Measurements from ENCODE around the gene VARS2. TPM values are rescaled to one million over a fixed set of nuclear protein-coding genes. Genes with fewer than 3 reads are reported as not detected.

The VARS2 gene
- total and polyA plus RNA-seq, 9 of the 15 experiments (the other 6 are each of a cell fraction or from before 2014, with no cell fraction given): 1.6 to 53.6 (median 29.9) TPM

DNA sequence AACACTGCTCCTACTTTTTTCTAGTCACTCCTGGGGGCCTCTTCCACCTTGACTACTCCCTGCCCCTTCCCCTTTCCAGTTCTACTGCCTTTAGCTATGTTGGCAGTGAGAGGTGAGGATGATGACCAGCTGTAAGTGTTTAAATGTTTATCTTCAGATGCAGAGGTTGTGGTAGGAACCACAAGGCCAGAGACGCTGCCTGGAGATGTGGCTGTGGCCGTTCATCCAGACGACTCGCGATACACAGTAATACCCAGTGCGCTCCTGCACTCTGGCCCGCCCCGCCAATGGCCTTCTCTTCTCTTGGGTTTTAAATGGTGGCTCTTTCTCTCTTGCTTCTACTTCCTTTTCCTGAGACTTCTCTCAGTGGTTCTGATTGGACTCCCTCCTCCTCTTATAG is 4.6 kb downstream of the VARS2 start (continued):
- TF ChIP-seq, protein P1, sequence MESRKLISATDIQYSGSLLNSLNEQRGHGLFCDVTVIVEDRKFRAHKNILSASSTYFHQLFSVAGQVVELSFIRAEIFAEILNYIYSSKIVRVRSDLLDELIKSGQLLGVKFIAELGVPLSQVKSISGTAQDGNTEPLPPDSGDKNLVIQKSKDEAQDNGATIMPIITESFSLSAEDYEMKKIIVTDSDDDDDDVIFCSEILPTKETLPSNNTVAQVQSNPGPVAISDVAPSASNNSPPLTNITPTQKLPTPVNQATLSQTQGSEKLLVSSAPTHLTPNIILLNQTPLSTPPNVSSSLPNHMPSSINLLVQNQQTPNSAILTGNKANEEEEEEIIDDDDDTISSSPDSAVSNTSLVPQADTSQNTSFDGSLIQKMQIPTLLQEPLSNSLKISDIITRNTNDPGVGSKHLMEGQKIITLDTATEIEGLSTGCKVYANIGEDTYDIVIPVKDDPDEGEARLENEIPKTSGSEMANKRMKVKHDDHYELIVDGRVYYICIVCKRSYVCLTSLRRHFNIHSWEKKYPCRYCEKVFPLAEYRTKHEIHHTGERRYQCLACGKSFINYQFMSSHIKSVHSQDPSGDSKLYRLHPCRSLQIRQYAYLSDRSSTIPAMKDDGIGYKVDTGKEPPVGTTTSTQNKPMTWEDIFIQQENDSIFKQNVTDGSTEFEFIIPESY (CRISPR knock-in tag; IDR thresholded peaks at IDR 0.05): peak; percentile 91
- TF ChIP-seq RBM25 (IDR thresholded peaks at IDR 0.05; ENCODE audit: low read depth, low read length, severe bottlenecking) (no peak), MAFK (IDR thresholded peaks at IDR 0.05; ENCODE audit: low read length) (no peak), BMI1 (IDR thresholded peaks at IDR 0.05; ENCODE audit: low read length) (no peak), HLTF (IDR thresholded peaks at IDR 0.05) (no peak), TEAD4 (IDR thresholded peaks at IDR 0.05; ENCODE audit: low read length) (peak; percentile 37; the same call in 1 of the 2 replicates), TEAD4 (CRISPR knock-in tag; IDR thresholded peaks at IDR 0.05; ENCODE audit: borderline replicate concordance) (no peak), MED1 (CRISPR knock-in tag; IDR thresholded peaks at IDR 0.05; ENCODE audit: borderline replicate concordance) (no peak), BHLHE40 (IDR thresholded peaks at IDR 0.05; ENCODE audit: low read length) (no peak), ZNF274 (IDR thresholded peaks at IDR 0.05; ENCODE audit: borderline replicate concordance, low read depth, low read length) (no peak), HSF4 (CRISPR knock-in tag; IDR thresholded peaks at IDR 0.05; ENCODE audit: borderline replicate concordance) (no peak), RBM14 (IDR thresholded peaks at IDR 0.05; ENCODE audit: borderline replicate concordance, insufficient read depth, low read depth, low read length) (no peak), ZBTB1 (CRISPR knock-in tag; IDR thresholded peaks at IDR 0.05; ENCODE audit: borderline replicate concordance, low read depth) (no peak), RNF2 (IDR thresholded peaks at IDR 0.05) (no peak), KLF1 (tag; IDR thresholded peaks at IDR 0.05) (no peak), NCOA6 (IDR thresholded peaks at IDR 0.05) (no peak), RBFOX2 (IDR thresholded peaks at IDR 0.05; ENCODE audit: low read depth, low read length) (no peak)
- TF ChIP-seq, protein P2, sequence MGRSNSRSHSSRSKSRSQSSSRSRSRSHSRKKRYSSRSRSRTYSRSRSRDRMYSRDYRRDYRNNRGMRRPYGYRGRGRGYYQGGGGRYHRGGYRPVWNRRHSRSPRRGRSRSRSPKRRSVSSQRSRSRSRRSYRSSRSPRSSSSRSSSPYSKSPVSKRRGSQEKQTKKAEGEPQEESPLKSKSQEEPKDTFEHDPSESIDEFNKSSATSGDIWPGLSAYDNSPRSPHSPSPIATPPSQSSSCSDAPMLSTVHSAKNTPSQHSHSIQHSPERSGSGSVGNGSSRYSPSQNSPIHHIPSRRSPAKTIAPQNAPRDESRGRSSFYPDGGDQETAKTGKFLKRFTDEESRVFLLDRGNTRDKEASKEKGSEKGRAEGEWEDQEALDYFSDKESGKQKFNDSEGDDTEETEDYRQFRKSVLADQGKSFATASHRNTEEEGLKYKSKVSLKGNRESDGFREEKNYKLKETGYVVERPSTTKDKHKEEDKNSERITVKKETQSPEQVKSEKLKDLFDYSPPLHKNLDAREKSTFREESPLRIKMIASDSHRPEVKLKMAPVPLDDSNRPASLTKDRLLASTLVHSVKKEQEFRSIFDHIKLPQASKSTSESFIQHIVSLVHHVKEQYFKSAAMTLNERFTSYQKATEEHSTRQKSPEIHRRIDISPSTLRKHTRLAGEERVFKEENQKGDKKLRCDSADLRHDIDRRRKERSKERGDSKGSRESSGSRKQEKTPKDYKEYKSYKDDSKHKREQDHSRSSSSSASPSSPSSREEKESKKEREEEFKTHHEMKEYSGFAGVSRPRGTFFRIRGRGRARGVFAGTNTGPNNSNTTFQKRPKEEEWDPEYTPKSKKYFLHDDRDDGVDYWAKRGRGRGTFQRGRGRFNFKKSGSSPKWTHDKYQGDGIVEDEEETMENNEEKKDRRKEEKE (IDR thresholded peaks at IDR 0.05; ENCODE audit: borderline replicate concordance in 1 of 2, control insufficient read depth in 1 of 2, low read depth in 2 of 2, low read length in 1 of 2): no peak
- TF ChIP-seq, protein P3, sequence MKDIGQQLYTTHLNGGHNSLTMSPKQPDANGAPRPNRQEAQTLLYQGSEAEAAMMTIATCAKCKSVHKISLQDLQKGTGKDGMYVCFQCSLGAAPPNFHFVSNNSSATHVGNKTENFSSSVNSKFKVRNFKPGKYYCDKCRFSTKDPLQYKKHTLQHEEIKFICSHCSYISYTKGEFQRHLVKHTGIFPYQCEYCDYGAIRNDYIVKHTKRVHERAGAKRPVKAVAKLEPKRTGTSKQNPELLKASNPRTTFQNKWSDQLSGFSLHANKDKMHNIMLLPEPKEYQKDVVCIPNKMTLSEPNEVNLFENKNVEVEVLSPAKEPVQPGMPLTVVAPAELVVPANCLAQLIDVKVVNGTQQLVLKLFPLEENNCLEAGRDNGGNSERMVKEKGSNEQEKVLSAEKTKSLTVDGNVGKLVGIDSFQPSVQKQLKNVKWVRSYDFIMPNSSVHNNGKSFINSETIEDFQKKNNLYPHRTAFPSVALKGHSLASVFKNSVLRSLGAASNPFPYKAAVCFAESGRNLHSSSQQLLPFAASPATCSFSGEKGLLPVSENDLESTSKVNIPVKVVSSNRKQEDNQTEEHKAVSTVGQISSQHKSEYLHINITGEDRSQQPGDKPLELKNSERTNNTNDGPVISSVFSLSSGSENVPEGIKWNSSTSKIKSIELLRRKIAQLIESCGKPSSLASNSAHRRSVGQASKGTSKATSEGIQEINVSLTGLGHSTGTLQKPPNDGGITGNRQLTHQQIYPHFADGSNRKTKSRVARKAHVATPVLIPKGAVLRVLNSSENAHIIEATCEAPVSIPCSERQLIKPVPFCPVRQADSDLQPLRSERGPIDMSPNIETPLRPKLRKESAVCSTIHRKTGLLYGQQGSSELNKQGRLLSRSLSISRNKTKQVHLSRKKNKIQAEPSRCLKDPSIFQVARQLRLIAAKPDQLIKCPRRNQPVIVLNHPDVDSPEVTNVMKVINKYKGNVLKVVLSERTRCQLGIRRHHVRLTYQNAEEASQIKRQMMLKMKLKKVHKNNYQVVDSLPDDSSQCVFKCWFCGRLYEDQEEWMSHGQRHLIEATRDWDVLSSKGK (CRISPR knock-in tag; IDR thresholded peaks at IDR 0.05): no peak

Data from K562 (cell line).